NCI-H748 (cell line): Measurements from ENCODE around the gene MICB.

Experiments used
- DNase-seq: peaks from one replicate; lab custom pipeline; 2025; ENCODE audit not compliant: unreplicated experiment; lab: John Stamatoyannopoulos, UW

Gene MICB

GRCh38 chr6:31535538-31536324, 37.8 kb downstream of the MICB start:
- DNase-seq = no peak

GRCh38 chr6:31538805-31539400, 41.0 kb downstream of the MICB start:
- no peak for DNase-seq

- DNase-seq = no peak
These were observed 42.7 kb downstream of the MICB start for GRCh38 chr6:31540640-31541039.

DNA sequence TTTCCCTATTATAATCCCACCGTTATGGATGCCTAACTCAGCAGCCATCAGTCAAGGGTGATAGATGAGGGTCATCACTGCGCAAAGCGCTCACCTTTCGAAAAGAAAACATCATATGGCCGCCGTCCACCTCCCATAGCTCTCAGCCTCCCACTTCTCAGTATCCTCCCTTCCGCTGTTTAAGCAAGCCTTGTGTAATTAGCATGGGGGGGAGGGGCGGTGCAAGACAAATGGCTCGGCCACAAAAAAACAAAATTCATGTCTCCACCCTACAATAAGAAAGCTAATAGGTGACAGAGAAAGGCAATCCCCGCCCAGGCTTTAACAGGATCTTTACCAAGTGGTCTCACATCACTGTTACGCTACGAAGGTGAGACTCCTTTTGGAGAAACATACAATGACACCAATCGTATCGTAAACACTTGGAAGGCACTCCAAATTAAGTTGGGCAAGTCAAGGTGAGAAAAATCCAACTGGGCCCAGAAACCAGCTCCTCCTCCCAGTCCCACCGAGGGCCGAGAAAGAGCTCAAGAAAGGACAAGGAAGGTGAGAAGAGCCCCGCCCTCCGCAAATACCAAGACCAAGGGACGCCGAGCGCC, 43.2 kb downstream of the MICB start:
- peak; percentile 80 for DNase-seq

- peak; percentile 99 for DNase-seq
These were observed 43.9 kb downstream of the MICB start, which contains the start of gene DDX39B for GRCh38 chr6:31541658-31542521. Gene DDX39B, minus strand, starts transcription at chr6:31542003. Its CDS starts 1,471 bp downstream, at chr6:31540532.

DNA sequence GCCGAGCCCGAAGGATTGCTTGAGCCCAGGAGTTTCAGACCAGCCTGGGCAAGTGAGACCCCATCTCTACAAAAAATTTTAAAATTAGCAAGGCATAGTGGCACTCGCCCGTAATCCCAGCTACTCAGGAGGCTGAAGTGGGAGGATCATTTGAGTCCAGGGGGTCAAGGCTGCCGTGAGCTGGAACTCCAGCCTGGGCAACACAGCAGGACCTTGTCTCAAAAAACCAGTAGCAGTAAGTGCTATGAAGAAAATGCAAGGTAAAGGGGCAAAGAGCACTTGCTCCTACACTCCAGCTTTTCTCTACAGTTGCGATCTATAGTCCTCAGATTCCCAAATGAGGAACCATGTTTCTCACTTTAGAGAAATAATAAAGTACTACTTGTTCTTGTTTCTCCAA, 45.7 kb downstream of the MICB start:
- DNase-seq = no peak

DNA sequence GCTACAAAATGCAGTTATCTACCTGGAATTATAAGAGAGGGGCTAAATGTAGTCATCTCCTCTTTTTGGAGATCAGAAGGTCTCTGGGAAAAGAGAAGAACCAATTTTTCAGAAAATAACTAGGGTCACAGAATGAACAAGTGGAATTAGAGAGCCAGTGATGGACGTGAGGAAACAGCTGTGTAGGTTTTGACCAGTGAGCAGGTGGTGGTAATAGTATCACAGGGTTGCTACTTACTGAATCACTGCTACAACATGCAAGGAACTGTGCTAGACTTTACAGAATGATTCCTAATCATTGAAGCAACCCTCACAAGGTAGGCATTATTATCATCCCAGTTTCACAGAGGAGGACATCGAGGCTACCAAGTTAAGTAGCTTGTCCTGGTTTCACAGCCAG, 46.7 kb downstream of the MICB start:
- no peak for DNase-seq

DNA sequence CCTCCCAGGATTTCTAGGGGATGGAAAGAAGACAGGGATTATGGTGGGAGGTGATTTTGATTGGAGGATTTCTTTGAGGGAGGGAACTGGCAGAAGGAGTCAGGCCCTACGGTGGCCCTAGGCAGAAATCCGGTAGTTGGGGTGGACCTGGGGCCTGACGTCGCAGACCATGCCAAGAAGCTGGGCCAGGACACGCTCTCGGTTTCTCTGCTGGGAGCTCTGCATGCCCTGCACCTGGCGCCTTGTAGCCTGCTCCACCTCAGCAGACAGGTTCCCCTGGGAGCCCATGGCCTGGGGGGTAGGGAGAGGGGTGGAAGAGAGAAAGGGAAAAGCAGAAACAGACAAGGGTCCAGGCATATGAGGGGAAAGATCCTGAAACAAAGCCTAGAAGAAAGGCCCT, 47.3 kb downstream of the MICB start:
- no peak for DNase-seq

- peak; percentile 99 for DNase-seq
These were observed 48.5 kb downstream of the MICB start, which contains the start of gene ATP6V1G2 for GRCh38 chr6:31546339-31546957. Gene ATP6V1G2, minus strand, starts transcription at chr6:31546608. Its CDS starts 49 bp downstream, at chr6:31546559.

GRCh38 chr6:31546958-31547726, 49.2 kb downstream of the MICB start, which contains the start of gene NFKBIL1:
Gene NFKBIL1, plus strand, starts transcription at chr6:31547608. Its CDS starts 87 bp downstream, at chr6:31547695.
- peak; percentile 99 for DNase-seq

GRCh38 chr6:31547727-31548543, 50.0 kb downstream of the MICB start:
- no peak for DNase-seq

DNA sequence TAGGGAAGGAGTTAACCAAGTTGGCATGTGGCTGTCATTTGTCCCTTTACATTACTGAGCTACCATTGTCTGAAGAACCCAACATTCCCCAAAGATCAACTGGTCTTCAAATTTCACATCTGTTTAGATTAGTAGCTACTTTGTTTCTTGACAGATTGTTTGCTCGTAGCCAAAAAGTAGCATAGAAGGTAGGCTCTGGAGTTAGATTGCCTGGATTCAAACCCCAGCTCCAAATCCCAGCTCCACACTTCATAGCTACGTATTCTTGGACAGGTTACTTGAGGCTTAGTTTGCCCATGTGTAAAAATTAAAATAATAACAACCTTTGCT, 50.6 kb downstream of the MICB start:
- no peak for DNase-seq

DNA sequence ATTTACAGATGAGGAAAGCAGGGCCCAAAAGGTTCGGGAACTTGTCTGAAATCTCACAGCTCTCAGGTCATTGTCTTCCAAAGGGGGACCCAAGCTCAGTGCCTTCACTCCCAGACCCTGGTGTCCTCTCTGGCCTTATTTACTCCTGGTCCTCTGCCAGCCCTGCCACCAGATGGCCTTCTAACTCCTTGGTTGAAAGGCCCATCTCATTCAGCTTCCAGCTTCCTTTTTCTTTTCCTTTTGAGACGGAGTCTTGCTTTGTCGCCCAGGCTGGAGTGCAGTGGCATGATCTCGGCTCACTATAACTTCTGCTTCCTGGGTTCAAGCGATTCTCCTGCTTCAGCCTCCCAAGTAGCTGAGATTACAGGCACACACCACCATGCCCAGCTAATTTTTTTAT, 53.4 kb downstream of the MICB start:
- peak; percentile 33 for DNase-seq

DNA sequence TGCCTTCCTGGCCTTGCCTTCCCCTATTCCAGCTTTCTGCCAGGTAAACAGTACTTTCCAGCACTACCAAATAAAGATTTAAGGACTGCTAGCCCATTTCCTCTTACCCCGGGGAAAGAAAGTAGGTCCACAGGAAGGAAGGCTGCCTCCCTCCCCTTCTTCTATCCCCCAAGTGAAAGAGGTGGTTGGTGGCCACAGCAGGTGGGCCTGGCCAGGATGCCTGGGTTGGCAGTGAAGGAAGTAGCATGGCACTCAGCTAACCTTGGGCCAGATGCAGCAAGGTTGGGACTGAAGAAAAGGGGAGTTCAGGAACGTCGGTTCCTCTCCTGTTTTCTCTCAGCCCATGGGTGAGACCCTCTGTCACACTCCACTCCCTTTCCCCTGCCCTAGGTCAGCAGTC, 58.4 kb downstream of the MICB start:
- DNase-seq = no peak

DNA sequence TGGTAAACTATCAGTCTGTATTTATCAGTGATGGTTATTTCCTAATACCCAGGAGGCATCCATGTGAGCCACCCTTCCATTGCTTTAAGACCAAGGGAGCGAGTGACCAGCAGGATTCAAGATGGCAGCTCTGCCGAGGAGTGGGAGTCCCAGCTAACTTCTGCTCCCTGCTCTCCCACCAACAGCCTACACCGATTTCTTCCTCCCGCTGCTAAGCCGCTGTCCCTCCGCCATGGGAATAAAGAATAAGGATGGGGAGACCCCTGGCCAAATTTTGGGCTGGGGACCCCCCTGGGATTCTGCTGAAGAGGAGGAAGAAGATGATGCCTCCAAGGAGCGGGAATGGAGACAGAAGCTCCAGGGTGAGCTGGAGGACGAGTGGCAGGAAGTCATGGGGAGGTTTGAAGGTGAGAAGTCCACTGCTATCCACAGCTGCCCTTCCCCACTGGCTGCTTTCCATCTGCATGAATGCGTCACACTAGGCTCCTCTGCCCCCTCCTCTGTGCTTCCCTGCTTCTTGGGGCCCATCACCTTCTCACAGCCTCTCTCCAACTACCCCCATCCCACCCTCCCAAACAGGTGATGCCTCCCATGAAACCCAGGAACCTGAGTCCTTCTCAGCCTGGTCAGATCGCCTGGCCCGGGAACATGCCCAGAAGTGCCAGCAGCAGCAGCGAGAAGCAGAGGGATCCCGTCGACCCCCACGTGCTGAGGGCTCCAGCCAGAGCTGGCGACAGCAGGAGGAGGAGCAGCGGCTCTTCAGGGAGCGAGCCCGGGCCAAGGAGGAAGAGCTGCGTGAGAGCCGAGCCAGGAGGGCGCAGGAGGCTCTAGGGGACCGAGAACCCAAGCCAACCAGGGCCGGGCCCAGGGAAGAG, 59.7 kb downstream of the MICB start:
- no peak for DNase-seq

DNA sequence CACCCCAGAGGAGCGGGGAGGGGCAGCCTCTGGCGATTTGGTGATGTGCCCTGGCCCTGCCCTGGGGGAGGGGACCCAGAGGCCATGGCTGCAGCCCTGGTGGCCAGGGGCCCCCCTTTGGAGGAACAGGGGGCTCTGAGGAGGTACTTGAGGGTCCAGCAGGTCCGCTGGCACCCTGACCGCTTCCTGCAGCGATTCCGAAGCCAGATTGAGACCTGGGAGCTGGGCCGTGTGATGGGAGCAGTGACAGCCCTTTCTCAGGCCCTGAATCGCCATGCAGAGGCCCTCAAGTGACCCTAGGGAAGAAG, 60.3 kb downstream of the MICB start:
- DNase-seq = no peak

DNA sequence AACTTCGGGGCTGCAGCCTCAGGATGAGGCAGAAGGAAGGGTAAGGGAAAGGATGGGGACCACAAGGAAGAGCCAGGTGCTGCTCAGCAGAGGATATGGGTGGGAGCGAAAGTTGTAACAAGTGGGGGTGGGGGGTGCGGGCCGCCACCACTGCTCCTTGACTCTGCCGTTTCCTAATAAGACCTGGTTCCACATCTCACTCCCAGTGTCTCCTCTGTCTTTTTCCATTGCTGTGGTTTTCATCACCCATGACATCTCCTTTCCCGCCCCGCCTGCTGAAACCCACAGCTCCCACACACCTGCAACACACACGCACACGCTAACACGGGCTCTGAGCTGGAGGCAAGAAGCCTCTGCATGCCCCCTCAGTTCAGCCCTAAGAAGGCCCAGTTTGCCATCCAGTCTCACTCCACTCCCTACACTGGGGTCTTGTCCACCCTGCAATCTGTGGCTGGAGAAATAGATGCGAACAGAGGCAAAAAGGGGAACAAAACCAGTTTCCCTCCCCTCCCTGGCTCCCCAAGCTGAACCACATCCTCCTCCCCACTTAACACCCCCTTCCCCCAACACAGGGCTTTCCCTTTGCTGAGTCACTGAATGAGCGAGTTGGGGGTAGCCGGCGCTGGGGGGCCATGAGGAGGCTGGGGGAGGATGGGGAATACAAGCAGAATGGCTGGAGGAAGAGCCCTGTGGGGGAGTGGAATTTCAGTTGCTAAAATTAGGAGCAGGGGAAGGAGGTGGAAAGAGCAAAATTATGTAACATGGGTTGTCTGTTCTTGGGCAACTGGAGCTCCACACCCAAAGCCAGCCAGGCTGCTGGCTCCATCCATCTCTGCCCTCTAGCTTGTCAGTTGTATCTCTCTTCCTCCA, 60.9 kb downstream of the MICB start:
- no peak for DNase-seq

DNA sequence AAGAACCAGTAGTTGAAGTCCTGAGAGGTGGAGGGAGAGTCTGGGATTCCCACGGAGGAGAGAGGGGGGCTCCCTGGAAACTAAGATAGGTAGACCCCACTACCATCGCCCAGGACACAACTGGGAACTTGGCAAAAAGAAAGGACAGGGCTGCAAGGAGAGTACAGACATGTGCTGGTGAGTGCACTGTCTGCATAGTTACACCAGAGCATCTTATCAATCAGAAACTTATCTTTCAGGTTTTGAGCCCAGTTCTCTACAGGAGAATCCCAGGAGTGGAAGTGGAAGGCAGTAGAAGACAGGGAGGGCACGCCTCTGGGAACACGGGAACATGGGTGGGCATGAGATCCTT, 61.6 kb downstream of the MICB start:
- no peak for DNase-seq
